GM12875 (cell line): Measurements from ENCODE around the gene CEP20.
"Not testable (repeated sequence)": the region's sequence is repeated elsewhere in the genome, so short reads cannot be mapped to it uniquely, and the experiment has no call there.

ENCODE experiments used
- H3K4me3 ChIP-seq: one replicate; pipeline ENCODE4 v1.5.1; 2011; ENCODE audit warnings: low read depth, low read length, control low read depth
- CTCF ChIP-seq: IDR thresholded peaks from 2 replicates; pipeline ENCODE4 v1.5.1; 2011; ENCODE audit warnings: low read depth, mild to moderate bottlenecking, control low read depth, inconsistent platforms, low read length, moderate library complexity, borderline replicate concordance; ENCODE audit not compliant: insufficient read depth

CEP20 gene

GRCh38 chr16:15924996-15925395 is 36.6 kb upstream of the CEP20 start:
- H3K4me3 ChIP-seq = no peak overlapping the region
- no peak for TF ChIP-seq CTCF

GRCh38 chr16:15919331-15919730 is 30.9 kb upstream of the CEP20 start:
- H3K4me3 ChIP-seq = no peak overlapping the region
- TF ChIP-seq CTCF = no peak

GRCh38 chr16:15918314-15918713 is 29.9 kb upstream of the CEP20 start:
- not testable (repeated sequence) for H3K4me3 ChIP-seq

- TF ChIP-seq CTCF = no peak
- H3K4me3 ChIP-seq = no peak overlapping the region
These were observed 27.9 kb upstream of the CEP20 start for GRCh38 chr16:15916323-15916722.

- no peak for TF ChIP-seq CTCF
- H3K4me3 ChIP-seq = no peak overlapping the region
These were observed 27.2 kb upstream of the CEP20 start for GRCh38 chr16:15915555-15916081.

GRCh38 chr16:15913046-15913698 is 24.8 kb upstream of the CEP20 start:
- no peak for TF ChIP-seq CTCF
- H3K4me3 ChIP-seq = no peak overlapping the region

GRCh38 chr16:15911198-15911597 is 22.8 kb upstream of the CEP20 start:
- H3K4me3 ChIP-seq = no peak overlapping the region
- no peak for TF ChIP-seq CTCF
